Measurements from ENCODE around the gene NR5A2.

The NR5A2 gene

GRCh38 chr1:200107004-200107470, 79.5 kb downstream of the NR5A2 start:
- H3K27ac ChIP-seq = no peak overlapping the region
- TF ChIP-seq CTCF (IDR thresholded peaks at IDR 0.05) (no peak), ZFX (IDR thresholded peaks at IDR 0.05; ENCODE audit: borderline replicate concordance) (no peak)

GRCh38 chr1:200108659-200109058, 81.1 kb downstream of the NR5A2 start:
- TF ChIP-seq ZFX (IDR thresholded peaks at IDR 0.05; ENCODE audit: borderline replicate concordance) = no peak
- TF ChIP-seq CTCF (IDR thresholded peaks at IDR 0.05) = no peak
- H3K27ac ChIP-seq = no peak overlapping the region

- no peak overlapping the region for H3K27ac ChIP-seq
- TF ChIP-seq ZFX (IDR thresholded peaks at IDR 0.05; ENCODE audit: borderline replicate concordance) = no peak
- TF ChIP-seq CTCF (IDR thresholded peaks at IDR 0.05) = no peak
These were observed 84.8 kb downstream of the NR5A2 start for GRCh38 chr1:200112290-200112689.

GRCh38 chr1:200115532-200115931, 88.0 kb downstream of the NR5A2 start:
- TF ChIP-seq CTCF (IDR thresholded peaks at IDR 0.05) = no peak
- TF ChIP-seq ZFX (IDR thresholded peaks at IDR 0.05; ENCODE audit: borderline replicate concordance) = no peak
- H3K27ac ChIP-seq = no peak overlapping the region

GRCh38 chr1:200116324-200116723, 88.8 kb downstream of the NR5A2 start:
- H3K27ac ChIP-seq = no peak overlapping the region
- TF ChIP-seq CTCF (IDR thresholded peaks at IDR 0.05) (no peak), ZFX (IDR thresholded peaks at IDR 0.05; ENCODE audit: borderline replicate concordance) (no peak)

GRCh38 chr1:200118779-200119505, 91.4 kb downstream of the NR5A2 start:
- TF ChIP-seq ZFX (IDR thresholded peaks at IDR 0.05; ENCODE audit: borderline replicate concordance) (no peak), CTCF (IDR thresholded peaks at IDR 0.05) (no peak)
- H3K27ac ChIP-seq = no peak overlapping the region

- H3K27ac ChIP-seq = no peak overlapping the region
- no peak for TF ChIP-seq ZFX (IDR thresholded peaks at IDR 0.05; ENCODE audit: borderline replicate concordance)
- TF ChIP-seq CTCF (IDR thresholded peaks at IDR 0.05) = no peak
These were observed 93.9 kb downstream of the NR5A2 start for GRCh38 chr1:200121421-200121820.

Measured in 22Rv1 (cell line).